HepG2 (cell line): ENCODE measurements around the gene KSR1. TPM values are rescaled to one million over a fixed set of nuclear protein-coding genes. Genes with fewer than 3 reads are reported as not detected.

Experiments
- ATAC-seq: fragments of 200-7000 bp; cut with Tn5 transposase; 3 replicates; pipeline ENCODE4 v1.9.1; 2020; ENCODE audit warnings: mild to moderate bottlenecking, moderate library complexity
- BruUV-seq: library from RNA; stranded (reverse); fragments of 400-500 nt; replicated peaks from 2 replicates; lab custom pipeline; 2021; lab: Mats Ljungman, UMichigan
- CTCF ChIA-PET: fragments of 300-600 bp; formaldehyde crosslinking; extraction: SDS; loops from one replicate; lab custom pipeline; 2021; ENCODE audit warnings: low total read pairs, inconsistent platforms, low intra/inter-chr PET ratio; lab: Yijun Ruan, JAX
- POLR2A ChIA-PET: fragments of 350-600 bp; sonication (Branson Sonifier 250); formaldehyde crosslinking; loops from one replicate; lab custom pipeline; 2020; ENCODE audit warnings: antibody characterized with exemption, inconsistent platforms; lab: Yijun Ruan, JAX
- DNase-seq: peaks from one replicate; pipeline ENCODE4 v3.0.0-alpha.2; 2015; ENCODE audit warnings: low spot score
- FAIRE-seq: peaks from 3 replicates; lab custom pipeline; 2011; peaks lifted over from hg19 to GRCh38; lab: Jason Lieb, UNC
- H2AFZ ChIP-seq: one replicate; pipeline ENCODE4 v1.6.1; 2011; ENCODE audit warnings: low read length, inconsistent platforms
- H3K27ac ChIP-seq: fragments of 300-600 bp; 3 replicates; pipeline ENCODE4 v1.8.0; 2011; ENCODE audit warnings: mixed run types, mild to moderate bottlenecking, mixed read lengths, low read length, inconsistent platforms; ENCODE audit not compliant: insufficient read depth; ENCODE audit errors: extremely low read length
- H3K27me3 ChIP-seq, 2 experiments: fragments of 200-600 bp in 1 of 2; 2 replicates in 1 of 2; 3 replicates in 1 of 2; pipeline versions ENCODE4 v1.6.0 to v1.8.0; 2011; ENCODE audit warnings: low read length in 2 of 2, mild to moderate bottlenecking in 2 of 2, moderate library complexity in 2 of 2, inconsistent platforms in 1 of 2; ENCODE audit not compliant: insufficient read depth in 2 of 2, control insufficient read depth in 1 of 2
- H3K36me3 ChIP-seq, 2 experiments: fragments of 200-600 bp in 1 of 2; replicated peaks in 1 of 2; 2 replicates in 1 of 2; 3 replicates in 1 of 2; pipeline versions ENCODE4 v1.5.1 to v1.8.0; 2011; ENCODE audit warnings: low read length in 2 of 2, inconsistent platforms in 1 of 2; ENCODE audit not compliant: insufficient read depth in 2 of 2, control insufficient read depth in 1 of 2
- H3K4me1 ChIP-seq: 2 replicates; pipeline ENCODE4 v1.5.1; 2012; ENCODE audit warnings: low read length, inconsistent platforms; ENCODE audit not compliant: insufficient read depth
- H3K4me2 ChIP-seq: 2 replicates; pipeline ENCODE4 v1.6.0; 2011; ENCODE audit warnings: low read depth, low read length, inconsistent platforms
- H3K4me3 ChIP-seq, 3 experiments: fragments of 200-600 bp in 1 of 3; sonication (generic), shearing (Covaris generic) in 1 of 3; replicated peaks in 1 of 3; 2 replicates each; pipeline ENCODE4 v1.5.1; 2011 to 2016; ENCODE audit warnings: low read length in 3 of 3, inconsistent platforms in 2 of 3, low read depth in 2 of 3, mild to moderate bottlenecking in 2 of 3, control low read depth in 1 of 3, mixed read lengths in 1 of 3; ENCODE audit not compliant: insufficient read depth in 1 of 3
- H3K79me2 ChIP-seq: one replicate; pipeline ENCODE4 v1.6.1; 2011; ENCODE audit warnings: low read length, inconsistent platforms; ENCODE audit not compliant: insufficient read depth
- H3K9ac ChIP-seq: 2 replicates; pipeline ENCODE4 v1.6.0; 2011; ENCODE audit warnings: mild to moderate bottlenecking, low read depth, low read length, inconsistent platforms; ENCODE audit not compliant: insufficient read depth
- H3K9me3 ChIP-seq: 2 replicates; pipeline ENCODE4 v1.5.1; 2012; ENCODE audit warnings: mild to moderate bottlenecking, low read length
- H4K20me1 ChIP-seq: 2 replicates; pipeline ENCODE4 v1.6.0; 2011; ENCODE audit warnings: inconsistent platforms, mild to moderate bottlenecking, low read length, moderate library complexity; ENCODE audit not compliant: insufficient read depth
- ARNT2 ChIP-seq: sonication (generic); formaldehyde crosslinking; IDR thresholded peaks from 2 replicates; pipeline ENCODE4 v1.8.0; 2022; ENCODE audit warnings: mild to moderate bottlenecking, low read depth, missing genetic modification reagents, moderate library complexity
- GABPB1 ChIP-seq: IDR thresholded peaks from 2 replicates; pipeline ENCODE4 v1.6.1; 2016; ENCODE audit warnings: mild to moderate bottlenecking, missing genetic modification reagents, moderate library complexity, missing compliant biosample characterization
- KLF16 ChIP-seq, 2 experiments: sonication (generic) in 1 of 2; formaldehyde crosslinking in 1 of 2; IDR thresholded peaks; 2 replicates each; pipeline versions ENCODE4 v1.6.1 to v1.8.0; 2016 to 2023; ENCODE audit warnings: missing genetic modification reagents in 2 of 2, missing compliant biosample characterization in 1 of 2
- NFKB2 ChIP-seq: sonication (generic); formaldehyde crosslinking; IDR thresholded peaks from 2 replicates; pipeline ENCODE4 v1.4.0; 2020; ENCODE audit warnings: missing genetic modification reagents, borderline replicate concordance
- PRPF4 ChIP-seq: fragments of 200-400 bp; formaldehyde crosslinking; IDR thresholded peaks from 2 replicates; pipeline ENCODE4 v1.6.1; 2016; ENCODE audit warnings: low read length, low read depth; ENCODE audit not compliant: poor library complexity, severe bottlenecking
- RERE ChIP-seq: IDR thresholded peaks from 2 replicates; pipeline ENCODE4 v1.6.1; 2016; ENCODE audit warnings: low read depth, missing genetic modification reagents, missing compliant biosample characterization
- SNRNP70 ChIP-seq: fragments of 200-400 bp; formaldehyde crosslinking; IDR thresholded peaks from 2 replicates; pipeline ENCODE4 v1.6.1; 2017; ENCODE audit warnings: mild to moderate bottlenecking, low read depth, low read length, moderate library complexity
- ZFP36L1 ChIP-seq: sonication (generic); formaldehyde crosslinking; IDR thresholded peaks from 2 replicates; pipeline ENCODE4 v1.8.0; 2022; ENCODE audit warnings: mild to moderate bottlenecking, missing genetic modification reagents, moderate library complexity
- ZNF234 ChIP-seq: sonication (generic); formaldehyde crosslinking; conservative IDR thresholded peaks from 2 replicates; pipeline ENCODE4 v1.5.1; 2020; ENCODE audit warnings: mild to moderate bottlenecking, missing genetic modification reagents
- ZNF343 ChIP-seq: sonication (generic); formaldehyde crosslinking; IDR thresholded peaks from 2 replicates; pipeline ENCODE4 v1.4.0; 2020; ENCODE audit warnings: mild to moderate bottlenecking, missing genetic modification reagents
- ZNF367 ChIP-seq: sonication (generic); formaldehyde crosslinking; IDR thresholded peaks from 2 replicates; pipeline ENCODE4 v1.4.0; 2020; ENCODE audit warnings: missing genetic modification reagents, borderline replicate concordance
- ZNF446 ChIP-seq: sonication (generic); formaldehyde crosslinking; IDR thresholded peaks from 2 replicates; pipeline ENCODE4 v1.5.0; 2020; ENCODE audit warnings: mild to moderate bottlenecking, missing genetic modification reagents
- ZNF850 ChIP-seq: sonication (generic); formaldehyde crosslinking; conservative IDR thresholded peaks from 2 replicates; pipeline ENCODE4 v1.9.0; 2021; ENCODE audit warnings: mild to moderate bottlenecking, missing genetic modification reagents
- ZSCAN30 ChIP-seq: sonication (generic); formaldehyde crosslinking; IDR thresholded peaks from 2 replicates; pipeline ENCODE4 v1.5.0; 2020; ENCODE audit warnings: mild to moderate bottlenecking, missing genetic modification reagents
- WGBS: methylation state at CpG from one replicate; pipeline ENCODE4 v1.1.6; 2017; ENCODE audit warnings: low lambda C conversion rate; 5-methylcytosine and 5-hydroxymethylcytosine counted together
- in situ Hi-C: cut with HindIII; loops from 2 replicates; pipeline ENCODE4 v1.10.0; 2017; ENCODE audit warnings: low pct_unique_long_range_greater_than_20kb; ENCODE audit not compliant: extremely low pct_ligation_motif_present
- intact Hi-C: fragments of 100-400 bp; cut with micrococcal nuclease; formaldehyde crosslinking; loops from one replicate; pipeline ENCODE4 v1.10.0; 2022; ENCODE audit not compliant: unreplicated experiment
- polyA plus RNA-seq, 8 experiments: library from polyadenylated mRNA; depleted of rRNA in 3 of 8; stranded (reverse) in 7 of 8; unstranded in 1 of 8; fragments of >200 nt; fragmentation: Illumina TruSeq in 4 of 8; extraction: Trizol in 4 of 8; gene quantifications; 2 replicates each; pipeline versions ENCODE4 v1.2.1 to v1.2.3, GENCODE V29; 2011 to 2016; ENCODE audit warnings: low read depth in 4 of 8, missing spikeins in 1 of 8, mixed read lengths in 1 of 8; ENCODE audit not compliant: insufficient read depth in 1 of 8
- total RNA-seq, 5 experiments: library from RNA; depleted of rRNA; stranded (reverse); fragments of >200 nt; fragmentation: Illumina TruSeq; extraction: Trizol; gene quantifications; 2 replicates each; pipeline ENCODE4 v1.2.3, GENCODE V29; 2016; ENCODE audit warnings: low read depth in 1 of 5
- TF ChIP-seq, protein P1 (sequence below): sonication (generic); formaldehyde crosslinking; IDR thresholded peaks from 2 replicates; pipeline ENCODE4 v1.4.0; 2020; ENCODE audit warnings: missing genetic modification reagents
- TF ChIP-seq, protein P2 (sequence below): sonication (generic); formaldehyde crosslinking; IDR thresholded peaks from 2 replicates; pipeline ENCODE4 v1.4.0; 2020; ENCODE audit warnings: low read depth, mild to moderate bottlenecking, missing genetic modification reagents
- TF ChIP-seq, protein P3 (sequence below): fragments of 450-650 bp; IDR thresholded peaks from 2 replicates; pipeline ENCODE4 v1.6.1; 2017

The KSR1 gene
- total and polyA plus RNA-seq, 2 of the 13 experiments (the other 11 are each of a cell fraction or from before 2014, with no cell fraction given) = 10.1 to 16.6 TPM

GRCh38 chr17:27671591-27671910, 215.3 kb downstream of the KSR1 start:
- H3K27ac ChIP-seq = no peak overlapping the region
- H3K79me2 ChIP-seq = no peaks in the 10 kb centered on the region
- DNase-seq (no peak), FAIRE-seq (no peak), ATAC-seq (no peak)
- intact Hi-C loops = no loop called here
- in situ Hi-C loops = no loop called here
- H3K36me3 ChIP-seq = no peaks in the 10 kb centered on the region
- H3K27me3 ChIP-seq = peaks cover 2 to 5% of the 10 kb centered on the region in 2 experiments; a peak in 2 of 5 replicates
- no peak overlapping the region for H2AFZ ChIP-seq
- no peak overlapping the region for H3K4me3 ChIP-seq
- no peaks in the 10 kb centered on the region for H3K9me3 ChIP-seq
- ChIA-PET CTCF (no interaction called here), POLR2A (no interaction called here)
- no peaks in the 10 kb centered on the region for H4K20me1 ChIP-seq
- no peaks in the 10 kb centered on the region for H3K4me1 ChIP-seq
- BruUV-seq = no TSS peak
- H3K4me2 ChIP-seq = no peak overlapping the region
- H3K9ac ChIP-seq = no peak overlapping the region
- WGBS = 6% methylated on average over 2 of the region's 2 CpGs
- TF ChIP-seq KLF16 (CRISPR knock-in tag; IDR thresholded peaks at IDR 0.05) (no peak), ZFP36L1 (CRISPR knock-in tag) (no peak), ZNF234 (CRISPR knock-in tag) (no peak), GABPB1 (no peak), PRPF4 (no peak), ZNF367 (CRISPR knock-in tag) (no peak), ZNF343 (CRISPR knock-in tag) (no peak), ZSCAN30 (CRISPR knock-in tag) (no peak), ZNF850 (CRISPR knock-in tag) (no peak), RERE (no peak), SNRNP70 (no peak), ZNF446 (CRISPR knock-in tag) (no peak), NFKB2 (CRISPR knock-in tag) (no peak), ARNT2 (CRISPR knock-in tag) (no peak)
- TF ChIP-seq, protein P1, sequence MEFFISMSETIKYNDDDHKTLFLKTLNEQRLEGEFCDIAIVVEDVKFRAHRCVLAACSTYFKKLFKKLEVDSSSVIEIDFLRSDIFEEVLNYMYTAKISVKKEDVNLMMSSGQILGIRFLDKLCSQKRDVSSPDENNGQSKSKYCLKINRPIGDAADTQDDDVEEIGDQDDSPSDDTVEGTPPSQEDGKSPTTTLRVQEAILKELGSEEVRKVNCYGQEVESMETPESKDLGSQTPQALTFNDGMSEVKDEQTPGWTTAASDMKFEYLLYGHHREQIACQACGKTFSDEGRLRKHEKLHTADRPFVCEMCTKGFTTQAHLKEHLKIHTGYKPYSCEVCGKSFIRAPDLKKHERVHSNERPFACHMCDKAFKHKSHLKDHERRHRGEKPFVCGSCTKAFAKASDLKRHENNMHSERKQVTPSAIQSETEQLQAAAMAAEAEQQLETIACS = no peak
- TF ChIP-seq, protein P2, sequence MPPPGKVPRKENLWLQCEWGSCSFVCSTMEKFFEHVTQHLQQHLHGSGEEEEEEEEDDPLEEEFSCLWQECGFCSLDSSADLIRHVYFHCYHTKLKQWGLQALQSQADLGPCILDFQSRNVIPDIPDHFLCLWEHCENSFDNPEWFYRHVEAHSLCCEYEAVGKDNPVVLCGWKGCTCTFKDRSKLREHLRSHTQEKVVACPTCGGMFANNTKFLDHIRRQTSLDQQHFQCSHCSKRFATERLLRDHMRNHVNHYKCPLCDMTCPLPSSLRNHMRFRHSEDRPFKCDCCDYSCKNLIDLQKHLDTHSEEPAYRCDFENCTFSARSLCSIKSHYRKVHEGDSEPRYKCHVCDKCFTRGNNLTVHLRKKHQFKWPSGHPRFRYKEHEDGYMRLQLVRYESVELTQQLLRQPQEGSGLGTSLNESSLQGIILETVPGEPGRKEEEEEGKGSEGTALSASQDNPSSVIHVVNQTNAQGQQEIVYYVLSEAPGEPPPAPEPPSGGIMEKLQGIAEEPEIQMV (CRISPR knock-in tag) = no peak
- TF ChIP-seq, protein P3, sequence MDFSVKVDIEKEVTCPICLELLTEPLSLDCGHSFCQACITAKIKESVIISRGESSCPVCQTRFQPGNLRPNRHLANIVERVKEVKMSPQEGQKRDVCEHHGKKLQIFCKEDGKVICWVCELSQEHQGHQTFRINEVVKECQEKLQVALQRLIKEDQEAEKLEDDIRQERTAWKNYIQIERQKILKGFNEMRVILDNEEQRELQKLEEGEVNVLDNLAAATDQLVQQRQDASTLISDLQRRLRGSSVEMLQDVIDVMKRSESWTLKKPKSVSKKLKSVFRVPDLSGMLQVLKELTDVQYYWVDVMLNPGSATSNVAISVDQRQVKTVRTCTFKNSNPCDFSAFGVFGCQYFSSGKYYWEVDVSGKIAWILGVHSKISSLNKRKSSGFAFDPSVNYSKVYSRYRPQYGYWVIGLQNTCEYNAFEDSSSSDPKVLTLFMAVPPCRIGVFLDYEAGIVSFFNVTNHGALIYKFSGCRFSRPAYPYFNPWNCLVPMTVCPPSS = no peak
